OCI-LY3 (cell line): ENCODE data around the gene MTCL3.

Experiments
- H2AFZ ChIP-seq: fragments of 200-600, 300-600 bp; shearing (Covaris generic); 2 replicates; pipeline ENCODE4 v1.6.0; 2014; ENCODE audit warnings: antibody characterized with exemption, low read depth, low read length
- H3K27ac ChIP-seq: fragments of 200-600, 300-600 bp; sonication (generic); 2 replicates; pipeline ENCODE4 v1.5.1; 2014; ENCODE audit warnings: mild to moderate bottlenecking, low read length, moderate library complexity, mixed read lengths
- H3K27me3 ChIP-seq: fragments of 200-600, 300-600 bp; sonication (generic); 2 replicates; pipeline ENCODE4 v1.6.1; 2014; ENCODE audit warnings: low read depth, low read length, mixed read lengths
- H3K36me3 ChIP-seq: fragments of 200-600, 300-600 bp; sonication (generic); replicated peaks from 2 replicates; pipeline ENCODE3; 2014; ENCODE audit warnings: low read depth, low read length, mixed read lengths
- H3K4me1 ChIP-seq: fragments of 300-600, 200-600 bp; sonication (generic); 2 replicates; pipeline ENCODE4 v1.6.1; 2014; ENCODE audit warnings: low read length, mixed read lengths
- H3K4me2 ChIP-seq: fragments of 200-600, 300-600 bp; sonication (generic); 2 replicates; pipeline ENCODE4 v1.6.1; 2014; ENCODE audit warnings: low read length, mixed read lengths
- H3K4me3 ChIP-seq: fragments of 300-600, 200-600 bp; sonication (generic); 2 replicates; pipeline ENCODE4 v1.5.1; 2014; ENCODE audit warnings: antibody characterized with exemption, mild to moderate bottlenecking, low read length, moderate library complexity
- H3K79me2 ChIP-seq: fragments of 300-600, 200-600 bp; shearing (Covaris generic); 2 replicates; pipeline ENCODE4 v1.6.1; 2014; ENCODE audit warnings: mild to moderate bottlenecking, low read length, mixed read lengths
- H3K9ac ChIP-seq: fragments of 300-600, 200-600 bp; shearing (Covaris generic); 2 replicates; pipeline ENCODE4 v1.6.0; 2014; ENCODE audit warnings: mild to moderate bottlenecking, low read length, moderate library complexity
- H3K9me3 ChIP-seq: fragments of 200-600, 300-600 bp; shearing (Covaris generic); 2 replicates; pipeline ENCODE4 v1.6.1; 2014; ENCODE audit warnings: low read length, mixed read lengths; ENCODE audit not compliant: insufficient read depth
- H4K20me1 ChIP-seq: fragments of 200-600, 300-600 bp; sonication (generic); 2 replicates; pipeline ENCODE4 v1.6.1; 2016; ENCODE audit warnings: low read length, mixed read lengths; ENCODE audit not compliant: insufficient read depth
- EZH2phosphoT487 ChIP-seq: fragments of 200-600 bp; shearing (Covaris generic); IDR thresholded peaks from 2 replicates; pipeline ENCODE4 v1.6.1; 2018; ENCODE audit warnings: antibody characterized with exemption, mixed run types, low read depth
- TF ChIP-seq, protein P1 (sequence below): fragments of 200-600, 300-600 bp; sonication (generic); IDR thresholded peaks from 2 replicates; pipeline ENCODE4 v1.5.1; 2014; ENCODE audit warnings: antibody characterized with exemption, low read length, low read depth

MTCL3 gene

GRCh38 chr6:127515794-127516661 is 3.1 kb downstream of the MTCL3 start:
- no peaks in the 10 kb centered on the region for H3K27me3 ChIP-seq
- no peaks in the 10 kb centered on the region for H3K79me2 ChIP-seq
- no peaks in the 10 kb centered on the region for H3K36me3 ChIP-seq
- peak overlapping the region; percentile 98 for H3K4me2 ChIP-seq
- TF ChIP-seq, protein P1, sequence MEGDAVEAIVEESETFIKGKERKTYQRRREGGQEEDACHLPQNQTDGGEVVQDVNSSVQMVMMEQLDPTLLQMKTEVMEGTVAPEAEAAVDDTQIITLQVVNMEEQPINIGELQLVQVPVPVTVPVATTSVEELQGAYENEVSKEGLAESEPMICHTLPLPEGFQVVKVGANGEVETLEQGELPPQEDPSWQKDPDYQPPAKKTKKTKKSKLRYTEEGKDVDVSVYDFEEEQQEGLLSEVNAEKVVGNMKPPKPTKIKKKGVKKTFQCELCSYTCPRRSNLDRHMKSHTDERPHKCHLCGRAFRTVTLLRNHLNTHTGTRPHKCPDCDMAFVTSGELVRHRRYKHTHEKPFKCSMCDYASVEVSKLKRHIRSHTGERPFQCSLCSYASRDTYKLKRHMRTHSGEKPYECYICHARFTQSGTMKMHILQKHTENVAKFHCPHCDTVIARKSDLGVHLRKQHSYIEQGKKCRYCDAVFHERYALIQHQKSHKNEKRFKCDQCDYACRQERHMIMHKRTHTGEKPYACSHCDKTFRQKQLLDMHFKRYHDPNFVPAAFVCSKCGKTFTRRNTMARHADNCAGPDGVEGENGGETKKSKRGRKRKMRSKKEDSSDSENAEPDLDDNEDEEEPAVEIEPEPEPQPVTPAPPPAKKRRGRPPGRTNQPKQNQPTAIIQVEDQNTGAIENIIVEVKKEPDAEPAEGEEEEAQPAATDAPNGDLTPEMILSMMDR = no peak
- no peak for TF ChIP-seq EZH2phosphoT487
- no peaks in the 10 kb centered on the region for H3K9me3 ChIP-seq
- no peaks in the 10 kb centered on the region for H4K20me1 ChIP-seq
- H3K4me1 ChIP-seq = 0 out of 2 replicates have a peak, but pooled peaks cover 4% of the 10 kb centered on the region
- H3K27ac ChIP-seq = no peak overlapping the region
- H3K9ac ChIP-seq = peak overlapping the region; percentile 44; the same call in 1 of the 2 replicates
- peak overlapping the region; percentile 96 for H3K4me3 ChIP-seq
- peak overlapping the region; percentile 74; the same call in 1 of the 2 replicates for H2AFZ ChIP-seq

GRCh38 chr6:127515234-127515793 is 3.8 kb downstream of the MTCL3 start:
- no peak for TF ChIP-seq EZH2phosphoT487
- TF ChIP-seq, protein P1 = no peak
- H3K27me3 ChIP-seq = no peaks in the 10 kb centered on the region
- no peak overlapping the region for H3K9ac ChIP-seq
- H3K4me2 ChIP-seq = peak overlapping the region; percentile 98
- H4K20me1 ChIP-seq = no peaks in the 10 kb centered on the region
- no peaks in the 10 kb centered on the region for H3K9me3 ChIP-seq
- 0 out of 2 replicates have a peak, but pooled peaks cover 4% of the 10 kb centered on the region for H3K4me1 ChIP-seq
- H2AFZ ChIP-seq = no peak overlapping the region
- H3K4me3 ChIP-seq = peak overlapping the region; percentile 96
- H3K36me3 ChIP-seq = no peaks in the 10 kb centered on the region
- no peak overlapping the region for H3K27ac ChIP-seq
- H3K79me2 ChIP-seq = no peaks in the 10 kb centered on the region

GRCh38 chr6:127514773-127515227 is 4.3 kb downstream of the MTCL3 start:
- Histone ChIP-seq H3K27ac (no peak overlapping the region), H3K79me2 (no peaks in the 10 kb centered on the region), H3K4me3 (no peak overlapping the region), H3K9me3 (no peaks in the 10 kb centered on the region), H3K27me3 (no peaks in the 10 kb centered on the region), H3K4me2 (no peak overlapping the region), H4K20me1 (no peaks in the 10 kb centered on the region), H3K9ac (no peak overlapping the region), H3K36me3 (no peaks in the 10 kb centered on the region), H3K4me1 (0 out of 2 replicates have a peak, but pooled peaks cover 4% of the 10 kb centered on the region), H2AFZ (no peak overlapping the region)
- no peak for TF ChIP-seq EZH2phosphoT487
- TF ChIP-seq, protein P1 = no peak

- no peaks in the 10 kb centered on the region for H3K9me3 ChIP-seq
- H2AFZ ChIP-seq = no peak overlapping the region
- H4K20me1 ChIP-seq = no peaks in the 10 kb centered on the region
- H3K27ac ChIP-seq = no peak overlapping the region
- TF ChIP-seq EZH2phosphoT487 = no peak
- TF ChIP-seq, protein P1 = no peak
- H3K36me3 ChIP-seq = no peaks in the 10 kb centered on the region
- H3K27me3 ChIP-seq = no peaks in the 10 kb centered on the region
- H3K4me3 ChIP-seq = no peak overlapping the region
- no peak overlapping the region for H3K9ac ChIP-seq
- no peak overlapping the region for H3K4me2 ChIP-seq
- H3K4me1 ChIP-seq = 0 out of 2 replicates have a peak, but pooled peaks cover 4% of the 10 kb centered on the region
- H3K79me2 ChIP-seq = no peaks in the 10 kb centered on the region
These were observed 4.9 kb downstream of the MTCL3 start for GRCh38 chr6:127514179-127514772.
